Measurements from ENCODE around the gene POTEJ.
"Not testable (repeated sequence)": the region's sequence is repeated elsewhere in the genome, so short reads cannot be mapped to it uniquely, and the experiment has no call there.

DNA sequence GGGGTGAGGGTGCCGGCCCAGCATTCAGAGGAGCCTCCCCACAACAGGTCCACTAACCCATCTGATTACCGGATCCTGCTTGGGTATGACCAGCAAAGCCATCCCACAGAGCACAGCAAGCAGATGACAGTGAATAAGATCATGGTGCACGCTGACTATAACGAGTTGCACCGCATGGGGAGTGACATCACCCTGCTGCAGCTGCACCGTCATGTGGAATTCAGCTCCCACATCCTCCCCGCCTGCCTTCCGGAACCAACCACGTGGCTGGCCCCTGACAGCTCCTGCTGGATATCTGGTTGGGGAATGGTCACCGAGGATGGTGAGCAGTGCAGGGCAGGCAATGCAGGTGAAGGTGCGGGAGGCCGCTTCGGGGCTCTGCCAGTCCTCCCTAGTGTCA is 37.0 kb upstream of the POTEJ start:
- TF ChIP-seq CTCF, EZH2phosphoT487 (IDR thresholded peaks at IDR 0.05; ENCODE audit: low read length): not testable (repeated sequence)
